Cerebellar cortex (tissue), 1 donor: ENCODE results near the gene PDE6H.

Source experiments
- DNase-seq: peaks from one replicate; pipeline ENCODE4 v3.0.0-alpha.2; 2015; ENCODE audit warnings: low spot score

Gene PDE6H

DNA sequence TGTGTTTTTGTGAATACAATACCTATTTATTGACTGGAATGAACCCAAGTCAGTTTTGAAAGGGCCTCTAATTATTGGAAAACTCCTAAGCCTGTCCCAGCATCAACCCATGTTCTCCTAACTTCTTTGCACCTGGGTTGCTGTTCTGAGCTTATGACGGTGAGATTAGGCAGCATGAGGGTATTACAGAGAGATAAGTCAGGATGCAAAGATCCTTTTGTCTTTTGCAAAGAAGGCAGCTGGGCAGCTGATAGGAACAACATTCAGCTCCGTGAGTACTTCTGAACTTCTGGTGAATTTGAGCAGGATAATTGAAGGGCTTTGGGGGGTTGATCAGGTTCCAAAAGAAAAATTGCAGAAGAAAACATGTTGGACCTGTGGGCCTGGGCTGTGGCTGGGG, at the start of gene PDE6H:
Gene PDE6H, plus strand, starts transcription at position 227 of the 400 bp plus-strand sequence. CDS start 4,971 bp downstream, outside the sequence.
- no peak for DNase-seq

GRCh38 chr12:14923944-14924343, 48.9 kb upstream of the PDE6H start:
- DNase-seq: no peak

GRCh38 chr12:14924541-14924940, 48.3 kb upstream of the PDE6H start:
- DNase-seq: no peak

DNA sequence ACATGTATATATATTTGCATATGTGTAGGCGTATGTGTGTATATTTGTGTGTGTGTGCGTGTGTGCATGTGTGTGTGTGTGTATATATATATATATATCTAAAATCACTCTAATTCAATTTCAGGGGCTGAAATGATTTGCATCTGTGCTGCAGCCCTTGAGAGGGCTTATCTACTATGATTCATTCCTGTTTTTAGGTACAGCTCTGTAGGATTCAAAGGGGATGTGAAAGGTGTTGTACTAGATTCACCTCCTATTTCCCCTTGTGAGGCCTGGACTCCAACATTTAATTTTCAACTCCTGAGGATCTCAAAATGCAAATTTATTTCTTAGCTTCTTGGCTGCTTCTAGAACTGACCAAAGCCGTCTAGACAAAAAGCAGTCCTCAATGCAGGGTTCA, 45.6 kb upstream of the PDE6H start:
- DNase-seq: no peak

DNA sequence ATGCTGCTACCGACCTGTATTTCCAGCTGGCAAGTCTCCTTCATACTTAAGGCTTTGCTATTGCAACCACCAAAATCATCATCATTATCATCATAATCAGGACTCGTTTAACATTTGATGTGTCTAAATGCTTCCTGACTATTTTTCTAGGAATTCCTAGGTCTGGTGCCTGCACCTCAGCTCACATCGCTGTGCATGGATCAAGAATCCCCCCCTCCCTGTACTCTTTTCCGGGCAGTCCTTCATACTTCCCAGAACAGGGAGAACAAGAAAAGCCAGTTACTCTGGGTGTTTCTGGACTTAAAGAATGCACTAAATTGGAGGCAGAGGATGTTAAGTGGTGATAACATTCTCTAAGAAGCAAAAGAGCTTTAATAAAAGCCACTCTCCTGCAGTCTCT, 43.9 kb upstream of the PDE6H start:
- DNase-seq: no peak

- DNase-seq: no peak
Measured at GRCh38 chr12:14930299-14930698, 42.5 kb upstream of the PDE6H start.

GRCh38 chr12:14931359-14931758, 41.5 kb upstream of the PDE6H start:
- DNase-seq: no peak

DNA sequence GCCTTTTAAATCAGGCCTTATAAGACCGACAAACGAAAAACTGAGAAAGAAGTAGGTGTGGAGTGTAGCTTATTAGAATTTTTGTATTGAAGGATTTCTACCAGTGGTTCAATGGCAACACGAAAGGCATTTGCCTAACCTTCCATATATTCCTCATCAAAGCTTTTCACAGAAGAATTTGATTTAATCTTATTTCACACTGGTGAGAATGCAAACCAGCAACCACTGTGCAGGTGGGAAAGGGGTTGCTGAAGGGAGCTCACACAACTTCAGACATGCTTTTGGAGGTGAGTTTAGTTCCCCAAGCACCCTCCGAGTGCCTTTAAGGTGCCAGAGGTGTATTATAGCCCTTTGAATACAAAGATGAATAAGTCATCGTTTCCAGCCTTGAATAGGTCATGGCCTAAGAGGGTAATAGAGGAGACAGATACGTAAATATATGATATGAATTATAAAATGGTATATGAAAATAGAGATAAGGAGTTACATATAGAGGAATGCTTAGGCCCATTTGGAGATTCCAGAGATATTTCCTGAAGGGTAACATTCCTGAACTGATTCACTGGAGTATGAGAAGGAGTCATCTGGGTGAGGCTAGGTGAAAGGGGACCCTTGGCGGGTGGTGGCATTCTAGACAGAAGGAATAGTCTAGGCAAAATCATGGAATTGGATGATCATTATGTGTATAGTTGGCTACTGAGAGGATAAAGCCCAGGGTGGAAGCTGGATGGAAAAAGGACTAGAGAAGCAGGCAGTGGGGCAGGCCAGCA, 40.9 kb upstream of the PDE6H start:
- DNase-seq: no peak

DNA sequence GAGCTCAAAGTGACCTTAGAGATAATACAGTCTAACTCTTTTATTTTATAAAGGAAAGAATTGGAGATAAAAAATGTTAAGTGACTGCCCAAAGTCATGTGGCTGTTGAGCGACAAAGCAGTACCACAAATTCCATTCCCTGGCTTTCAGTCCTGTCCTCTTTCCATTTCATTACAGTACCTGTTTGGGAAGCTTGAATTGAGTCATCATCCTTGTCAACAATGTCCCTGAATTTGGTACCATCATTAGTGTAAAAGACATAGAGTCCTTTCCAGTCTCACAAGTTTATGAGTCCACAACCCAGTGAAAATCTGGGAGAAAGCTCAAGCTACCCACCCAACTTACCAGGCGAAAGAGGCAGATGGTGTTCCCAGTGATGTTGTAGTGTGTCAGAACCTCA, 38.3 kb upstream of the PDE6H start:
- DNase-seq: no peak

DNA sequence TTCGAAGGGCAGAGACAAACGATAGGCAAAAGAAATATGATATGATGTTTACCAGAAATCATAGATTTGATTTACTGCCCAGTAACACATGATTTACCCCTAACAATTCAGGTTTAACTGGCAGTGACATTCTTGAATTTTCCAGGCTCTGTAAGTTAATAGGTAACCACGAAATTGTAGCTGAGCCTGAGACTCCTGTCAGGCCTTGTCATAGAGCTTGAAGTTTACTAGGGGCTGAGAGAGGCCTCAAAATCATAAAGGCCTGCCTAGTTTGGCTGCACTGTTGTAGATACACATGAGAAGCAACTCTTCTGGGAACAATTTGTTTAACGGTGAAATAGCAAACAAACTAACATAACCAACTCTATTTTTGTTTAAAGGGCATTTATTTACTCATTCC, 37.8 kb upstream of the PDE6H start:
- DNase-seq: no peak

GRCh38 chr12:14936224-14936861, 36.5 kb upstream of the PDE6H start:
- no peak for DNase-seq

GRCh38 chr12:14937014-14937413, 35.8 kb upstream of the PDE6H start:
- no peak for DNase-seq

DNA sequence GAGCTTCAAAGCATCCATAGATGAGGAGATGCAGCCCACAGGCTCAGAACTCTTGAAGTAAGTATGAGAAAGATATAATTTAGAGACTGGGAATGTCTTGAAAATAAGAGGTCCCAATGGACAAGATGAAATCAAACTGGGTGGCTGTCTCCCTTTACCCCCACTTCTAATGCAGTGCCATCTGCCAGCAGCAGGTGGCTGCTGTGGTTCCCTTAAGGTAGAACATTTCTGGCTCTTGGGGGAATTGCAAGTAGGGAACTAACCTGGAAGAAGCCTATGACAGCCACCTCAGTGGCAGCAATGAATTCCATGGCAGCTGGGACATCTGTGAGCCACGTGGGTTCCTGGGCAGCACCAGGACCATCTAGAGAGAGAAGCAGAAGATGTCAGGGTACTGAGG, 35.2 kb upstream of the PDE6H start:
- no peak for DNase-seq

- DNase-seq: no peak
Measured at GRCh38 chr12:14938301-14938700, 34.5 kb upstream of the PDE6H start, which contains the start of gene ERP27. ERP27 (minus strand) TSS chr12:14938537; CDS start chr12:14938508, 29 bp downstream.

DNA sequence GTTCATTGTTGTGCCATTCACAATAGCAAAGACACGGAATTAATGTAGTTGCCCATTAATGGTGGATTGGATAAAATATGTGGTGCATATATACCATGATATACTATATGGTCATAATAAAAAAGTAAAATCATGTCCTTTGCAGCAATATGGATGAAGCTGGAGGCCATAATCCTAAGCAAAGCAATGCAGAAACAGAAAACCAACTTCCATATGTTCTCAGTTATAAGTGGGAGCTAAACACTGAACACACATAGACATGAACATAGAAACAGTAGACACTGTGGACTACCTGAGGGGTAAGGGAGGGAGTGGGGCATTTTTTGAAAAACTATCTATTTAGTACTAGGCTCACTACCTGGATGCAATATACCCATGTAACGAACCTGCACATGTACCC, 31.5 kb upstream of the PDE6H start:
- no peak for DNase-seq

DNA sequence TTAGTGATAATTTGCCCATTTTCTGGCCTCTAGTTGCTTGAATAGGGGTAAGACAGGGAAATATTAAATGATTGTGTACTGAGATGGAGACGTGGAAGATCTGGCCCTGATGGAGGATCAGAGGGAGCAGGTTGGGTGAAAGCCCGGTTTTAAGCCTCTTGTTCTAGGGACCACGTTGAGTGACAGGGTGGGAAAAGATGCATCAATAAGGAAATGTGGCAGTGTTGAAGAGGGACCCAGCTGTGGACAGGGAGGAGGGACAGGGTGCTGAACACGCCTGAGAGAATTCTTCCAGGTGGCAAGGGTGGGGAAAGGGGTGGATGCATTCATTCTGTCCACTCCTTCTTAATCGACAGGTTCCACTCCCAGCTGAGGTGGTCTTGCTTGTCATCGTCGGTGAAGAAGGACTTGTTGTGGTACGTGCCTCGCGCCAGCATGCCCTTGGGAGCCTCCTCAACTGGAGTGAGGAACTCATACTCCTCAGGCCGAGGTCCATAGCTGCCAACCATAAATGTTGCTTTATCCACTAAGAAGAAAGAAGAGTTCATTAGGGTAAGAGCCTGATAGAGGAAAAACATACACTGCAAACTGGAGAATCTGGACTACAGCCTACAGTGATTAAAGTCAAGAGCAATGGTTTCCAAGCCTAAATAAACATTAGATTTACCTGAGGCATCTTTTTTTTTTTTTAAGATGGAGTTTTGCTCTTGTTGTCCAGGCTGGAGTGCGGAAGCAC, 30.5 kb upstream of the PDE6H start:
- no peak for DNase-seq

DNA sequence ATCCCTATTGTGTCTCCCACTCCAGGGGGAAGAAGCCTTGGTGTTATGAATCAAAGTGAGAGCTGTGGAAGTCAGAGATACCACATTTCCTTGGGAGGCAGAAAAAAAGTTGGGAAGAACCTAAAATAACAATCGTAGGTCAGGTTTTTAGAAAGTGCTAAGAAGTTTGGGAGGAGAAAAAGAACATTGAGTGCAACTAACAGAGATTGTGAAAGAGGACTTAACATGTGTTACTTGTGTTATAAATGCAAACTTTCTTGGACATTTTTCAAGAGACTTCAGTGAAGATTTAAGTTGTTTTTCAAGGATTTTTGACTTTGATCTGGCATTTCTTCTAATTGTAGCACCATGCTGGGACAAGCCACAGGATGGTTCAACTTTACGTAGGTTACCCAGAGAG, 26.7 kb upstream of the PDE6H start:
- no peak for DNase-seq

DNA sequence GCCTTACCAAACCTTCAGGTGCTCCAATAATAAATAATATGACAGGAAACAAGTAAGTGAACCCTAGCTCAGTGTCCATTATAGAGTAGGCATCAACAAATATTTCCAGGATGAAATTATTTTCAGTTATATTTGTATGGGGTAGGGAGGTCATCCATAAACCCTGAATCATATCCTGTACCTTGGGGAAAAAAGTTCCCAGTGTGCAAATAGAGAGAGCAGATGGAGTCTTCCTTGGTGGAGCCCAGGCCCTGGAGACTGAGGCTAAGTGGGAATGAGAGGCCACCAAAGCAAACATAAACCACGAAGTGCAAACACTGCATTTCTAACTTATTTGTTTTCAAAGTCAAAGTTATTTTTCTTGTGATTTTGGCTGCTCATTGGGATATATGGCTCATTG, 26.0 kb upstream of the PDE6H start:
- DNase-seq: no peak

DNA sequence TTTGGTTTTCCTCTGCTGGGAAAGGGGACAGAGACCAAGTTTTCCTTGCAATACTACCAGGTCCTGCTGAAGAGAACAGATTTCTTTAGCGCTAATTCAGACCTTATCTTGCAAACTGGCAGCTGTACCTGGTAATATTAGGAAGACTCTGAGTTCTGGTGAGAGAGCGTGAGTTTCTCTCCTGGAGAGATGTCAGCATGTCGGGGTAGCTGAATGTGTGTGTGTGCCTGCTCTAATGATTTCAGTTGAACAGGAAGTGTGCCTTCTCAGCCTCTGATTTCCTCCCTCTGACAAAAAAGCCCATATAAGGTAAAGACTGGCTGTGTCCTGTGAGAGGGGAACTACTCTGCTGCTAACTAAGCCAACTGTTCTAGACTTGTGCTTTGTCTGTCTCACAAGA, 24.2 kb upstream of the PDE6H start:
- no peak for DNase-seq

DNA sequence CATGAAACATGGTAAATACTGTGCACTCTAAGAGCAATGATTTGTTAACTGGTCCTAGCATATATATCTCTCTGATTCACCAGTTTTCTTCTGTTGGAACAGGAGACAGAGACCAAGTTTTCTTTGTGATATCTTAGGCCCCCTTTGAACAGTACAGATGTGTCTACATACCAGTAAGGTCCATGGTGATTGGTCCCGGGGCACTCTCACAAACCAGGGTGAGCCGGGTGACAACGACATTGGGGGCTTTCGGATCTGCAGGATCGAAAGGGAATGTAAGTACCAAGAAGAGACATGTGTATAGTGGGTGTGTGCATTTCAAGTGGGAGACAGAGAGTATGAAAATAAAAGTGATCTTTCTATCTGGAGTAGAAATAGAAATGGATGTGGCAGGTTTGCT, 23.2 kb upstream of the PDE6H start:
- no peak for DNase-seq

DNA sequence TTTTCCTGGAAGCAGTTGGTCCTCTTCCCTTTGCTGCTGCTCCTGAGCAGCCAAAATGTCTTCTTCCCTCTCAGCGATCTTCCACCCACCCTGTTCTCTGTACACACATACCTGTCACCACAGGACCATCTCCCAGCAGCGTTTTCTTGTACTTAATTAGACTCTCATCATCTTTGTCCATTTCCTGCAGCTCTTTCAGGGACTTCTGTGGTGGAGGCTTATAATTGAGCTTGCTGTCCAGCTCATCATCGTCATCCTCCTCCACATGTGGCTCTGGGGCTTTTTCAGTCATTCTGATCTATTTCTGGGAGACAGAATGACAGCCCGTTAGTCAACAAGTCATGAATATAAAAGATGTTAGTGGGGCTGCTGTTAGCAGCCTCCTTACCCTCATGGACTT, 22.4 kb upstream of the PDE6H start:
- no peak for DNase-seq

DNA sequence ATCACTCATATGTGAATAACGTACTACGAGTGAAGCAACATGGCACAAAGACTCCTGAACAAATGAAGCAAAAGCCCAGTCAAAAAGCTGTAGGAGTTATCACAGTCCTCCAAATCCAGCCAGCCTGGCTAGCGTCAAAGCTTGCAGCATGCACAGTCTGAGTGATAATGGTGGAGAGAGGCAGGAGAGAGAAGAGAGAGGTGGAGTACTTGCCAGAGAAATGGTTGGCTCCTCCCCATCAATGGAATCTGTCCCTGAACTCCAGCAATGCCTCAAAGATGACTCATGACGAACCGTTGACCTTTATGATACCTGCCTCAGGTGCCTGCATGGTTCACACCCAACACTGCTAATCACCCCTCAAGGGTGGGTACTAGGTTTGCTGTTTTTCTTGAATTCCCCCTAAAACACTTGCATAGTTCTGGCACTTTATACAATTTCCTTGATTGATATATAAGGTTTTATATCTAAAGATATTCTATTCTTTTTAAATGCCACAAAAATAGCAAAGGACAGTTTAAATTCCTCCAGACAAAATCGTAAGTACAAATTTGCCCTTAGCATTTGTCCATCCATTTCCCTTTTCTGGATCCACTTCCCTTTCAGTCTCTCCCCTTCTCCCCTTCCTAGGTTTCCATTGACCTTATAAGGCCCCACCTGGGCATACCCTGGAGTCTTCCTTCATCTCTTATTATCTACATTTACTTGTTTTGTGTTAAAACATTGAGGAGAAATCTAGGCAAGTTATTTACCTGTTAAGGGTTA, 21.7 kb upstream of the PDE6H start:
- DNase-seq: no peak
